Bronchial epithelial cell (primary cell): ENCODE measurements around the gene SLC39A11. TPM values are rescaled to one million over a fixed set of nuclear protein-coding genes. Genes with fewer than 3 reads are reported as not detected.
"Not testable (repeated sequence)": the region's sequence is repeated elsewhere in the genome, so short reads cannot be mapped to it uniquely, and the experiment has no call there.

Source experiments
- DNase-seq: peaks from one replicate; pipeline ENCODE4 v3.0.0-alpha.2; 2010; ENCODE audit warnings: low read depth
- FAIRE-seq: peaks from 2 replicates; lab custom pipeline; 2011; peaks lifted over from hg19 to GRCh38; lab: Jason Lieb, UNC
- H3K27me3 ChIP-seq: 2 replicates; pipeline ENCODE4 v1.5.1; 2011; ENCODE audit warnings: low read length; ENCODE audit not compliant: control insufficient read depth, insufficient read depth
- H3K36me3 ChIP-seq: 2 replicates; pipeline ENCODE4 v1.5.1; 2011; ENCODE audit warnings: low read length; ENCODE audit not compliant: control insufficient read depth, insufficient read depth
- H3K4me3 ChIP-seq: 2 replicates; pipeline ENCODE4 v1.5.1; 2011; ENCODE audit warnings: mild to moderate bottlenecking, low read depth, low read length, control low read depth
- CTCF ChIP-seq: IDR thresholded peaks from 2 replicates; pipeline ENCODE4 v1.5.1; 2011; ENCODE audit warnings: mild to moderate bottlenecking, moderate library complexity, low read length, control low read depth, inconsistent platforms; ENCODE audit not compliant: insufficient read depth, severe bottlenecking
- total RNA-seq: library from RNA; depleted of rRNA; stranded (reverse); fragments of >200 nt; gene quantifications from 2 replicates; pipeline ENCODE4 v1.2.1, GENCODE V29; 2014

SLC39A11 gene
- total RNA-seq, 1 donor from 2014 or later: 23.4 TPM

- no peak overlapping the region for H3K4me3 ChIP-seq
- FAIRE-seq: no peak
Measured at GRCh38 chr17:72943826-72944689, 148.4 kb downstream of the SLC39A11 start.

DNA sequence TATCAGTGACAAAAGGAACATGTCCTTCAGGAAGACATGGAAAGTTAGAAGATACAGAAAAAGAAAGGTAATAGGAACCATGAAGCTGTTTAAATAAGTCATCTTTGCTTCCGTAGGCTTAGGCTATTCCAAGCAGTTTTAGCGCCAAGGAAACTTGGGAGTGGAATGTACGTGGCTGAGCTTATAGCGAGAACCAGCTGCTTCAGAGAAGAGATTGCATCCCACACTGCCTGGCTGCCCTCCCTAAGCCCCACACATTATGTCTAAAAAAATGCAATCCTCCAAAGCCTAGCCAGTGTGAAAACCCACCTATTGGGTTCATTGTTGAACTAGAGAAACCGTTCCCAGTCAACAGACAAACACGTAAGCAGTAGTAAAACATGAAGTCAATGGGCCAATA lies 149.9 kb downstream of the SLC39A11 start:
- no peak for FAIRE-seq
- no peak for TF ChIP-seq CTCF

More at GRCh38 chr17:72943826-72944689, 148.4 kb downstream of the SLC39A11 start:
- DNase-seq: no peak
- Histone ChIP-seq H3K27me3 (no peaks in the 10 kb centered on the region), H3K36me3 (no peaks in the 10 kb centered on the region)
- no peak for TF ChIP-seq CTCF

GRCh38 chr17:72940496-72940895 lies 152.0 kb downstream of the SLC39A11 start:
- Histone ChIP-seq H3K4me3 (no peak overlapping the region), H3K27me3 (no peaks in the 10 kb centered on the region), H3K36me3 (no peaks in the 10 kb centered on the region)
- TF ChIP-seq CTCF: no peak
- FAIRE-seq (no peak), DNase-seq (no peak)

More for the DNA sequence above, 149.9 kb downstream of the SLC39A11 start:
- Histone ChIP-seq H3K27me3 (no peaks in the 10 kb centered on the region), H3K4me3 (no peak overlapping the region), H3K36me3 (no peaks in the 10 kb centered on the region)
- DNase-seq: no peak

GRCh38 chr17:72938482-72938881 lies 154.0 kb downstream of the SLC39A11 start:
- DNase-seq (no peak), FAIRE-seq (no peak)
- TF ChIP-seq CTCF: no peak
- H3K36me3 ChIP-seq: no peaks in the 10 kb centered on the region
- no peaks in the 10 kb centered on the region for H3K27me3 ChIP-seq
- no peak overlapping the region for H3K4me3 ChIP-seq

DNA sequence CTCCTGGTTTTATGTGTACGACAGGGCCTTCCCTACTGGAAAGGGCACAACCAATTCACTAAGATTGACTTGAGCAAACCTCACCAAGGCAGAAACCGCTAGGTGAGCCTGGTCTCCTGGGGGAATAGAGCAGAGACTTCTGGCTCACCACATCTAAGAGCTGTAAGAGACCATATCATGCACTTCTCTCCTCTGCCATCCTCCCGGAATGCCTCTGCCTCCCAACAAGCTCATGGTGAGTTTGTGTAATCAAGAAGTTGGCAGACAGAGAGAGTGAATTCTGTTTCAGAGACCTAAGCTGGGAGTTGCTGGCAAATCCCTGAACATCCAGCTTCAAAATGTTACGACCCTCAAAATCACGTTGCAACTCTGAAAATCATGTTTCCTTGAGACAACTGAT lies 154.8 kb downstream of the SLC39A11 start:
- H3K27me3 ChIP-seq: no peaks in the 10 kb centered on the region
- DNase-seq (no peak), FAIRE-seq (peak; percentile 62)
- H3K4me3 ChIP-seq: no peak overlapping the region
- TF ChIP-seq CTCF: no peak
- H3K36me3 ChIP-seq: no peaks in the 10 kb centered on the region

DNA sequence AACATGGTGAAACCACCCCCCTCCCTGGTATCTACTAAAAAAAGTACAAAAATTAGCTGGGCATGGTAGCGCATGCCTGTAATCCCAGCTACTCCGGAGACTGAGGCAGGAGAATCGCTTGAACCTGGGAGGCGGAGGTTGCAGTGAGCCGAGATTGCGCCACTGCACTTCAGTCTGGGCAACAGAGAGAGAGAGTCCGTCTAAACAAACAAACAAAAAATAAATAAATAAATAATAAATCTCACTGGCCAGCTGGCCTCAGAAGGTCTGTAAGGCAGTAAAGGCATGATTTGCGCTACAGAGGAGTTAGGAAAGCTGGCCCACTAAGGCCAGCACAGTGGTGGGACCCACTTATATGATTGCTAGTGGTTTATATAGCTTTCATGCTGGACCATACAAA lies 155.2 kb downstream of the SLC39A11 start:
- not testable (repeated sequence) for DNase-seq, H3K36me3 ChIP-seq, FAIRE-seq, H3K27me3 ChIP-seq, H3K4me3 ChIP-seq
